OCI-LY7 (cell line): Measurements from ENCODE around the gene CDH2. TPM values are rescaled to one million over a fixed set of nuclear protein-coding genes. Genes with fewer than 3 reads are reported as not detected.

Experiments
- BruUV-seq: library from RNA; stranded (reverse); fragments of 400-500 nt; replicated peaks from 2 replicates; lab custom pipeline; 2021; lab: Mats Ljungman, UMichigan
- CTCF ChIA-PET: fragments of 300-600 bp; sonication (Branson Sonifier 250); formaldehyde crosslinking; loops from one replicate; lab custom pipeline; 2022; ENCODE audit warnings: antibody characterized with exemption; ENCODE audit not compliant: unreplicated experiment; lab: Charles Lee
- POLR2A ChIA-PET: fragments of 300-600 bp; sonication (Branson Sonifier 250); formaldehyde crosslinking; loops from one replicate; lab custom pipeline; 2022; ENCODE audit warnings: antibody characterized with exemption; lab: Charles Lee
- DNase-seq: peaks from one replicate; pipeline ENCODE4 v3.0.0-alpha.2; 2015; ENCODE audit warnings: low spot score
- H2AFZ ChIP-seq: fragments of 200-600 bp; sonication (generic), shearing (Covaris generic); 2 replicates; pipeline ENCODE4 v1.6.1; 2014; ENCODE audit warnings: mild to moderate bottlenecking, antibody characterized with exemption, low read length, moderate library complexity
- H3K27ac ChIP-seq: fragments of 200-600 bp; sonication (generic); 2 replicates; pipeline ENCODE4 v1.5.1; 2014; ENCODE audit warnings: mixed run types, low read depth, mild to moderate bottlenecking, moderate library complexity, low read length, inconsistent platforms; ENCODE audit not compliant: poor library complexity, severe bottlenecking
- H3K36me3 ChIP-seq: fragments of 200-600 bp; sonication (generic); 2 replicates; pipeline ENCODE4 v1.6.1; 2014; ENCODE audit warnings: mild to moderate bottlenecking, antibody characterized with exemption, low read length, moderate library complexity, mixed read lengths; ENCODE audit not compliant: insufficient read depth
- H3K4me1 ChIP-seq: fragments of 200-600 bp; sonication (generic); 2 replicates; pipeline ENCODE4 v1.5.1; 2014; ENCODE audit warnings: mild to moderate bottlenecking, low read length; ENCODE audit not compliant: insufficient read depth, poor library complexity, severe bottlenecking
- H3K4me2 ChIP-seq: fragments of 200-600 bp; sonication (generic); 2 replicates; pipeline ENCODE4 v1.6.1; 2014; ENCODE audit warnings: mild to moderate bottlenecking, low read length
- H3K4me3 ChIP-seq: fragments of 200-600 bp; sonication (generic); 2 replicates; pipeline ENCODE4 v1.5.1; 2014; ENCODE audit warnings: mild to moderate bottlenecking, low read depth, low read length; ENCODE audit not compliant: poor library complexity, severe bottlenecking
- H3K79me2 ChIP-seq: fragments of 200-600 bp; sonication (generic); 2 replicates; pipeline ENCODE4 v1.6.1; 2016; ENCODE audit warnings: low read depth, mild to moderate bottlenecking, low read length, moderate library complexity, mixed read lengths; ENCODE audit not compliant: insufficient read depth
- H3K9me2 ChIP-seq: fragments of 200-600 bp; sonication (generic); 2 replicates; pipeline ENCODE4 v1.6.1; 2016; ENCODE audit warnings: mild to moderate bottlenecking, low read length, mixed read lengths; ENCODE audit not compliant: insufficient read depth
- H3K9me3 ChIP-seq: fragments of 200-600 bp; sonication (generic); 2 replicates; pipeline ENCODE4 v1.6.1; 2014; ENCODE audit warnings: mild to moderate bottlenecking, mixed run types, low read length, mixed read lengths
- H4K20me1 ChIP-seq: fragments of 200-600 bp; sonication (generic); 2 replicates; pipeline ENCODE4 v1.6.1; 2014; ENCODE audit warnings: mild to moderate bottlenecking, antibody characterized with exemption, low read length, moderate library complexity, mixed read lengths; ENCODE audit not compliant: insufficient read depth
- CTCF ChIP-seq: fragments of 200-600 bp; sonication (generic); conservative IDR thresholded peaks from 2 replicates; pipeline ENCODE4 v1.5.1; 2014; ENCODE audit warnings: mild to moderate bottlenecking, antibody characterized with exemption, low read length, moderate library complexity, mixed read lengths
- EZH2phosphoT487 ChIP-seq: fragments of 200-600 bp; sonication (generic); IDR thresholded peaks from 2 replicates; pipeline ENCODE4 v1.6.1; 2018; ENCODE audit warnings: low read depth, borderline replicate concordance, mild to moderate bottlenecking, mixed run types, antibody characterized with exemption, low read length, moderate library complexity, mixed read lengths
- intact Hi-C: fragments of 100-400 bp; cut with micrococcal nuclease; formaldehyde crosslinking; loops from one replicate; pipeline ENCODE4 v1.10.0; 2022; ENCODE audit not compliant: unreplicated experiment
- total RNA-seq, 2 experiments: library from RNA; depleted of rRNA in 1 of 2; stranded (reverse); fragments of >200 nt in 1 of 2; shearing (Covaris generic) in 1 of 2; gene quantifications; 2 replicates each; pipeline ENCODE4 v1.2.3, GENCODE V29; 2014 to 2022

CDH2 gene
- total RNA-seq, 2 experiments from 2014 or later, result not detected

- CTCF ChIA-PET, result no interaction called here
- Histone ChIP-seq H3K4me3 (peak overlapping the region; percentile 2), H3K36me3 (no peaks in the 10 kb centered on the region), H4K20me1 (no peaks in the 10 kb centered on the region), H3K79me2 (no peaks in the 10 kb centered on the region), H3K9me2 (no peaks in the 10 kb centered on the region), H2AFZ (peak overlapping the region; percentile 92; the same call in 1 of the 2 replicates), H3K9me3 (no peaks in the 10 kb centered on the region), H3K4me1 (peaks cover 22% of the 10 kb centered on the region), H3K27ac (no peak overlapping the region), H3K4me2 (peak overlapping the region; percentile 54)
- POLR2A ChIA-PET, result interaction anchor here (0.6 to 0.7 kb wide), 2 partner anchors 10 to 760 kb away, joined by 3 read pairs; no protein-coding TSS in a partner anchor
- BruUV-seq, result no TSS peak
- TF ChIP-seq EZH2phosphoT487 (no peak), CTCF (no peak)
- peak; percentile 3 for DNase-seq
- intact Hi-C loops, result loop anchor here (10.0 kb wide), 1 partner anchor 55 kb away; no protein-coding TSS in a partner anchor
These were observed 97.0 kb downstream of the CDH2 start for GRCh38 chr18:28079883-28080282.

GRCh38 chr18:28078849-28079248 is 98.1 kb downstream of the CDH2 start:
- no peaks in the 10 kb centered on the region for H4K20me1 ChIP-seq
- intact Hi-C loops, result loop anchor here (10.0 kb wide), 1 partner anchor 56 kb away; no protein-coding TSS in a partner anchor
- no peak overlapping the region for H3K4me2 ChIP-seq
- H3K4me3 ChIP-seq, result no peak overlapping the region
- no peaks in the 10 kb centered on the region for H3K79me2 ChIP-seq
- H3K36me3 ChIP-seq, result no peaks in the 10 kb centered on the region
- no peak overlapping the region for H3K27ac ChIP-seq
- H3K4me1 ChIP-seq, result peaks cover 22% of the 10 kb centered on the region
- no peak for DNase-seq
- 0 out of 2 replicates have a peak overlapping the region, but pooled peaks have one; percentile 8 for H2AFZ ChIP-seq
- POLR2A ChIA-PET, result no interaction called here
- BruUV-seq, result no TSS peak
- TF ChIP-seq CTCF (no peak), EZH2phosphoT487 (no peak)
- CTCF ChIA-PET, result no interaction called here
- H3K9me3 ChIP-seq, result no peaks in the 10 kb centered on the region
- no peaks in the 10 kb centered on the region for H3K9me2 ChIP-seq

GRCh38 chr18:28078298-28078697 is 98.6 kb downstream of the CDH2 start:
- no peak overlapping the region for H3K4me3 ChIP-seq
- no peaks in the 10 kb centered on the region for H3K79me2 ChIP-seq
- no TSS peak for BruUV-seq
- H3K4me1 ChIP-seq, result peaks cover 22% of the 10 kb centered on the region
- no peaks in the 10 kb centered on the region for H3K9me3 ChIP-seq
- POLR2A ChIA-PET, result no interaction called here
- H4K20me1 ChIP-seq, result no peaks in the 10 kb centered on the region
- 0 out of 2 replicates have a peak overlapping the region, but pooled peaks have one; percentile 8 for H2AFZ ChIP-seq
- CTCF ChIA-PET, result no interaction called here
- TF ChIP-seq CTCF (no peak), EZH2phosphoT487 (no peak)
- no peaks in the 10 kb centered on the region for H3K9me2 ChIP-seq
- intact Hi-C loops, result loop anchor here (10.0 kb wide), 1 partner anchor 57 kb away; no protein-coding TSS in a partner anchor
- no peak for DNase-seq
- no peak overlapping the region for H3K4me2 ChIP-seq
- H3K36me3 ChIP-seq, result no peaks in the 10 kb centered on the region
- no peak overlapping the region for H3K27ac ChIP-seq
